B cell (primary cell): ENCODE measurements around the gene FBXO7. TPM values are rescaled to one million over a fixed set of nuclear protein-coding genes. Genes with fewer than 3 reads are reported as not detected.

Source experiments
- ATAC-seq: fragments of 200-7000 bp; cut with Tn5 transposase; one replicate; pipeline ENCODE4 v1.10.0; 2021; ENCODE audit warnings: low read depth, mild to moderate bottlenecking, moderate number of reproducible peaks, moderate library complexity
- CTCF ChIA-PET: fragments of 350-600 bp; sonication (Branson Sonifier 250); formaldehyde crosslinking; loops from one replicate; lab custom pipeline; 2021; ENCODE audit warnings: antibody characterized with exemption, inconsistent platforms; lab: Charles Lee
- POLR2A ChIA-PET: fragments of 350-600 bp; sonication (Branson Sonifier 250); formaldehyde crosslinking; loops from one replicate; lab custom pipeline; 2021; ENCODE audit warnings: antibody characterized with exemption; lab: Charles Lee
- DNase-seq: peaks from one replicate; pipeline ENCODE4 v3.0.0; 2013
- H2AFZ ChIP-seq: 2 replicates; pipeline ENCODE4 v1.6.1; 2012; ENCODE audit warnings: mild to moderate bottlenecking, low read depth, low read length; ENCODE audit not compliant: insufficient read depth, poor library complexity, severe bottlenecking
- H3K27ac ChIP-seq, 2 donors: 1 replicate in 1 of 2; 2 replicates in 1 of 2; pipeline ENCODE4 v1.5.1; 2012 to 2013; ENCODE audit warnings: low read length in 2 of 2, mild to moderate bottlenecking in 2 of 2, moderate library complexity in 1 of 2
- H3K27me3 ChIP-seq, 4 experiments: fragments of 200-600 bp in 1 of 4; sonication (generic) in 1 of 4; replicated peaks in 1 of 4; 1 replicate in 2 of 4; 2 replicates in 2 of 4; pipeline versions ENCODE4 v1.6.1 to v1.7.0; 2013 to 2016; ENCODE audit warnings: low read length in 3 of 4, mild to moderate bottlenecking in 2 of 4, mixed read lengths in 1 of 4, moderate library complexity in 1 of 4; ENCODE audit not compliant: insufficient read depth in 4 of 4, control insufficient read depth in 3 of 4; ENCODE audit errors: control extremely low read depth in 1 of 4
- H3K36me3 ChIP-seq, 2 experiments: replicated peaks in 1 of 2; 1 replicate in 1 of 2; 2 replicates in 1 of 2; pipeline versions ENCODE4 v1.6.1 to v1.7.1; 2013; ENCODE audit warnings: low read length in 1 of 2; ENCODE audit not compliant: insufficient read depth in 2 of 2, control insufficient read depth in 1 of 2; ENCODE audit errors: control extremely low read depth in 1 of 2, extremely low read depth in 1 of 2
- H3K4me1 ChIP-seq, 2 donors: fragments of 200-600 bp in 1 of 2; sonication (generic) in 1 of 2; 1 replicate in 1 of 2; 2 replicates in 1 of 2; pipeline versions ENCODE4 v1.5.1 to v1.6.1; 2013 to 2017; ENCODE audit warnings: low read length in 2 of 2; ENCODE audit not compliant: control insufficient read depth in 2 of 2, insufficient read depth in 2 of 2
- H3K4me2 ChIP-seq: replicated peaks from 2 replicates; pipeline ENCODE3; 2012; ENCODE audit warnings: mild to moderate bottlenecking, low read depth, low read length; ENCODE audit not compliant: poor library complexity, severe bottlenecking
- H3K4me3 ChIP-seq, 5 experiments: fragments of 200-600 bp in 1 of 5; sonication (generic) in 1 of 5; 1 replicate in 3 of 5; 2 replicates in 2 of 5; pipeline versions ENCODE4 v1.5.1 to v1.7.0; 2011 to 2016; ENCODE audit warnings: low read length in 4 of 5, mild to moderate bottlenecking in 4 of 5, low read depth in 2 of 5, control low read depth in 1 of 5, moderate library complexity in 1 of 5; ENCODE audit not compliant: insufficient read depth in 1 of 5; ENCODE audit errors: control extremely low read depth in 1 of 5, extremely low read depth in 1 of 5
- H3K79me2 ChIP-seq: fragments of 200-600 bp; sonication (generic); one replicate; pipeline ENCODE4 v1.6.0; 2016; ENCODE audit warnings: low read length; ENCODE audit not compliant: control insufficient read depth, insufficient read depth
- H3K9ac ChIP-seq: fragments of 200-600 bp; sonication (generic); 2 replicates; pipeline ENCODE4 v1.6.1; 2017; ENCODE audit warnings: mild to moderate bottlenecking, low read length, moderate library complexity
- H3K9me3 ChIP-seq, 3 donors: one replicate each; pipeline versions ENCODE4 v1.6.1 to v1.7.1; 2013; ENCODE audit warnings: low read length in 2 of 3; ENCODE audit not compliant: control insufficient read depth in 2 of 3, insufficient read depth in 1 of 3; ENCODE audit errors: control extremely low read depth in 1 of 3
- H4K20me1 ChIP-seq: 2 replicates; pipeline ENCODE4 v1.6.0; 2012; ENCODE audit warnings: mild to moderate bottlenecking, low read length; ENCODE audit not compliant: insufficient read depth, control insufficient read depth, poor library complexity, severe bottlenecking
- H3K27ac Mint-ChIP-seq: one replicate; pipeline ENCODE4 v1.8.0; 2021; ENCODE audit warnings: mixed read lengths
- H3K27me3 Mint-ChIP-seq: one replicate; pipeline ENCODE4 v1.8.0; 2021; ENCODE audit warnings: mixed read lengths
- H3K4me1 Mint-ChIP-seq: one replicate; pipeline ENCODE4 v1.8.0; 2021; ENCODE audit warnings: mixed read lengths
- H3K4me3 Mint-ChIP-seq: one replicate; pipeline ENCODE4 v1.8.0; 2021; ENCODE audit warnings: mixed read lengths
- H3K9me3 Mint-ChIP-seq: one replicate; pipeline ENCODE4 v1.8.0; 2022; ENCODE audit warnings: mixed read lengths; ENCODE audit not compliant: insufficient read depth
- CTCF ChIP-seq: fragments of 200-600 bp; IDR thresholded peaks from one replicate; pipeline ENCODE4 v1.8.0; 2022; ENCODE audit warnings: antibody characterized with exemption, mild to moderate bottlenecking
- EZH2 ChIP-seq: IDR thresholded peaks from 2 replicates; pipeline ENCODE4 v1.6.1; 2012; ENCODE audit warnings: borderline replicate concordance, low read depth, mild to moderate bottlenecking, moderate library complexity, low read length; ENCODE audit not compliant: insufficient read depth, poor library complexity, severe bottlenecking
- WGBS: methylation state at CpG from one replicate; pipeline ENCODE4 v1.1.5; 2013; ENCODE audit warnings: missing lambda C conversion rate; ENCODE audit not compliant: insufficient coverage; 5-methylcytosine and 5-hydroxymethylcytosine counted together
- intact Hi-C: fragments of 100-400 bp; cut with micrococcal nuclease; formaldehyde crosslinking; loops from one replicate; pipeline ENCODE4 v1.10.0; 2022
- polyA plus RNA-seq: library from polyadenylated mRNA; depleted of rRNA; stranded (reverse); fragments of >200 nt; gene quantifications from 2 replicates; pipeline ENCODE4 v1.2.3, GENCODE V29; 2012
- total RNA-seq, 2 donors: library from RNA; stranded (reverse); fragments of 120-200 nt in 1 of 2; gene quantifications; 1 replicate in 1 of 2; 2 replicates in 1 of 2; pipeline versions ENCODE4 v1.2.3 to v1.2.4, GENCODE V29; 2013 to 2022

Gene FBXO7
- total and polyA plus RNA-seq, 2 donors (not counting 1 experiment from before 2014, with no cell fraction given): 66.2 to 106 TPM

GRCh38 chr22:32546935-32547334 lies 72.3 kb downstream of the FBXO7 start:
- Histone ChIP-seq H3K27ac (no peak overlapping the region), H3K27me3 (no peaks in the 10 kb centered on the region), H3K9me3 (no peaks in the 10 kb centered on the region), H3K4me3 (no peak overlapping the region), H3K36me3 (no peaks in the 10 kb centered on the region), H3K4me2 (no peak overlapping the region), H2AFZ (no peak overlapping the region), H3K4me1 (no peaks in the 10 kb centered on the region), H3K79me2 (no peaks in the 10 kb centered on the region), H3K9ac (no peak overlapping the region), H4K20me1 (no peaks in the 10 kb centered on the region)
- ATAC-seq (no peak), DNase-seq (no peak)
- TF ChIP-seq EZH2 (no peak), CTCF (no peak)
- no peak overlapping the region for H3K27ac Mint-ChIP-seq
- ChIA-PET POLR2A (no interaction called here), CTCF (no interaction called here)
- no peaks in the 10 kb centered on the region for H3K9me3 Mint-ChIP-seq
- WGBS: 100% methylated on average over 4 of the region's 9 CpGs
- peaks cover 16% of the 10 kb centered on the region for H3K27me3 Mint-ChIP-seq
- no peak overlapping the region for H3K4me3 Mint-ChIP-seq
- no peaks in the 10 kb centered on the region for H3K4me1 Mint-ChIP-seq
- intact Hi-C loops: no loop called here

GRCh38 chr22:32548039-32548438 lies 73.4 kb downstream of the FBXO7 start:
- Histone ChIP-seq H3K9ac (no peak overlapping the region), H3K36me3 (no peaks in the 10 kb centered on the region), H3K9me3 (no peaks in the 10 kb centered on the region), H3K4me1 (no peaks in the 10 kb centered on the region), H3K27ac (no peak overlapping the region), H4K20me1 (no peaks in the 10 kb centered on the region), H2AFZ (no peak overlapping the region), H3K27me3 (no peaks in the 10 kb centered on the region), H3K79me2 (no peaks in the 10 kb centered on the region), H3K4me3 (no peak overlapping the region), H3K4me2 (no peak overlapping the region)
- ATAC-seq (no peak), DNase-seq (no peak)
- H3K9me3 Mint-ChIP-seq: no peaks in the 10 kb centered on the region
- ChIA-PET CTCF (no interaction called here), POLR2A (no interaction called here)
- H3K4me1 Mint-ChIP-seq: no peaks in the 10 kb centered on the region
- H3K27ac Mint-ChIP-seq: no peak overlapping the region
- 84% methylated on average over 2 of the region's 7 CpGs for WGBS
- peaks cover 13% of the 10 kb centered on the region for H3K27me3 Mint-ChIP-seq
- TF ChIP-seq CTCF: no peak
- TF ChIP-seq EZH2: no peak
- intact Hi-C loops: no loop called here
- no peak overlapping the region for H3K4me3 Mint-ChIP-seq

Other genes with a start within 250 kb of the FBXO7 start
- gene SLC5A4, start 219.5 kb upstream of the FBXO7 start, total RNA-seq: not detected in 2 replicates
- gene SLC5A4, start 219.5 kb upstream of the FBXO7 start, polyA plus RNA-seq: not detected in 2 replicates
- not detected in 2 replicates for gene RFPL3, start 116.9 kb upstream of the FBXO7 start, total RNA-seq
- gene RFPL3, start 116.9 kb upstream of the FBXO7 start, polyA plus RNA-seq: not detected in 2 replicates
- 60.1 and 60.6 TPM in 2 replicates for gene RTCB, start 62.6 kb upstream of the FBXO7 start, total RNA-seq
- 32.8 and 49.0 TPM in 2 replicates for gene RTCB, start 62.6 kb upstream of the FBXO7 start, polyA plus RNA-seq
- not detected in 2 replicates for gene BPIFC, start 10.4 kb upstream of the FBXO7 start, total RNA-seq
- gene BPIFC, start 10.4 kb upstream of the FBXO7 start, polyA plus RNA-seq: not detected in 2 replicates